Thyroid gland (tissue), 4 donors: ENCODE results near the gene CD1C.

Experiments used
- CTCF ChIP-seq, 6 experiments: fragments of 200-600 bp in 3 of 6; fragments of 450-650 bp in 3 of 6; sonication (generic) in 3 of 6; IDR thresholded peaks; one replicate each; pipeline ENCODE4 v1.5.1; 2016 to 2019; ENCODE audit warnings: antibody characterized with exemption in 6 of 6, mild to moderate bottlenecking in 2 of 6, inconsistent platforms in 1 of 6, moderate library complexity in 1 of 6
- POLR2A ChIP-seq, 2 donors: fragments of 450-650 bp; IDR thresholded peaks; one replicate each; pipeline ENCODE4 v1.6.1; 2017; ENCODE audit warnings: antibody characterized with exemption in 2 of 2, mild to moderate bottlenecking in 2 of 2, moderate library complexity in 1 of 2

DNA sequence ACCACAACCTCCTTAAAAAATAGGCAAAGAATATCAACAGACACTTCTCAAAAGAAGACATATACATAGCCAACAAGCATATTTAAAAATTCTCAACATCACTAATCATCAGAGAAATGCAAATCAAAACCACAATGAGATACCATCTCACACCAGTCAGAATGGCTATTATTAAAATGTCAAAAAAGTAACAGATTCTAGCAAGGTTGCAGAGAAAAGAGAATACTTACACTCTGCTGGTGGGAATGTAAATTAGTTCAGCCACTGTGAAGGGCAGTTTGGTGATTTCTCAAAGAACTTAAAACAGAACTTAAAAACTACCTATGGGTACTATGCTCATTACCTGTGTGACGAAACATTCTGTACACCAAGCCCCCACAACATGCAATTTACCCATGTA, 20.9 kb downstream of the CD1C start:
- TF ChIP-seq CTCF (IDR thresholded peaks at IDR 0.05): no peak
- no peak for TF ChIP-seq POLR2A (IDR thresholded peaks at IDR 0.05)
